H1 (cell line): ENCODE data around the gene PRDM4.

Experiments used
- BCL11A ChIP-seq, 2 experiments: IDR thresholded peaks; one replicate each; pipeline ENCODE4 v1.6.1; 2011; ENCODE audit warnings: low read depth in 2 of 2, low read length in 2 of 2, mild to moderate bottlenecking in 2 of 2
- CBX5 ChIP-seq: fragments of 300-800, 300-1000 bp; sonication (generic); IDR thresholded peaks from 2 replicates; pipeline ENCODE4 v1.7.1; 2016; ENCODE audit warnings: antibody characterized with exemption, low read length, low read depth
- NANOG ChIP-seq: IDR thresholded peaks from 2 replicates; pipeline ENCODE4 v1.6.1; 2011; ENCODE audit warnings: low read length, low read depth, mild to moderate bottlenecking, inconsistent platforms; ENCODE audit not compliant: insufficient read depth, poor library complexity, severe bottlenecking
- POLR2A ChIP-seq, 2 experiments: IDR thresholded peaks; 1 replicate in 1 of 2; 2 replicates in 1 of 2; pipeline ENCODE4 v1.6.1; 2011; ENCODE audit warnings: low read depth in 2 of 2, low read length in 2 of 2, mild to moderate bottlenecking in 2 of 2; ENCODE audit errors: control extremely low read depth in 1 of 2
- RAD21 ChIP-seq, 2 experiments: IDR thresholded peaks in 1 of 2; conservative IDR thresholded peaks in 1 of 2; 2 replicates each; pipeline ENCODE4 v1.6.1; 2011; ENCODE audit warnings: low read depth in 2 of 2, low read length in 2 of 2, improper control_type of control experiment in 1 of 2, inconsistent platforms in 1 of 2, mild to moderate bottlenecking in 1 of 2, moderate library complexity in 1 of 2
- SP1 ChIP-seq: IDR thresholded peaks from 2 replicates; pipeline ENCODE4 v1.6.1; 2011; ENCODE audit warnings: low read depth, low read length
- TF ChIP-seq, protein P1 (sequence below), 3 experiments: IDR thresholded peaks; 1 replicate in 2 of 3; 2 replicates in 1 of 3; pipeline versions ENCODE4 v1.5.1 to v1.6.1; 2011; ENCODE audit warnings: low read length in 3 of 3, mild to moderate bottlenecking in 3 of 3, inconsistent platforms in 2 of 3, low read depth in 1 of 3, moderate library complexity in 1 of 3; ENCODE audit not compliant: insufficient read depth in 1 of 3; ENCODE audit errors: control extremely low read depth in 1 of 3
- TF ChIP-seq, protein P2 (sequence below): IDR thresholded peaks from 2 replicates; pipeline ENCODE4 v1.6.1; 2011; ENCODE audit warnings: low read depth, mild to moderate bottlenecking, low read length; ENCODE audit not compliant: insufficient read depth

DNA sequence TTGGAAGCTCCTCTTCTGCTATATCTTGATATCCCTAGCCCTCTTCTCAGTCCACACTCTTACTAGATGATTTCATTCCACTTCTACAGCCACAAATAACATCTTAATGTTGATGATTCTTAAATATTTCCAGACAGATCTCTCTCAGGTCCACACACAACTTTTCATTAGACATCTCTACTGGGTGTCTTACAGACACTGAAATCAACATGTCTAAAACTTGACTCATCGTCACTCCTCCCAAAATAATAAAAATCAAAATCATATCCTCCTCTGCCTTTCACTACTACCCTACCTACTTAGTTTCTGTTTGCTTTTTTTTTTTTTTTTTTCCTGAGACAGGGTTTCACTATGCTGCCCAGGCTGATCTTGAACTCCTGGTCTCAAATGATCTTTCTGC is 11.9 kb downstream of the PRDM4 start:
- TF ChIP-seq NANOG (no peak), POLR2A (IDR thresholded peaks at IDR 0.05; ENCODE audit: control extremely low read depth in 1 of 2, low read depth in 2 of 2, low read length in 2 of 2) (no peak), SP1 (no peak), CBX5 (no peak), BCL11A (IDR thresholded peaks at IDR 0.05; ENCODE audit: low read depth in 2 of 2, low read length in 2 of 2) (no peak), RAD21 (IDR thresholded peaks at IDR 0.05 in 1 of 2, conservative IDR thresholded peaks at IDR 0.05 in 1 of 2; ENCODE audit: low read depth in 2 of 2, low read length in 2 of 2) (no peak)
- TF ChIP-seq, protein P1, sequence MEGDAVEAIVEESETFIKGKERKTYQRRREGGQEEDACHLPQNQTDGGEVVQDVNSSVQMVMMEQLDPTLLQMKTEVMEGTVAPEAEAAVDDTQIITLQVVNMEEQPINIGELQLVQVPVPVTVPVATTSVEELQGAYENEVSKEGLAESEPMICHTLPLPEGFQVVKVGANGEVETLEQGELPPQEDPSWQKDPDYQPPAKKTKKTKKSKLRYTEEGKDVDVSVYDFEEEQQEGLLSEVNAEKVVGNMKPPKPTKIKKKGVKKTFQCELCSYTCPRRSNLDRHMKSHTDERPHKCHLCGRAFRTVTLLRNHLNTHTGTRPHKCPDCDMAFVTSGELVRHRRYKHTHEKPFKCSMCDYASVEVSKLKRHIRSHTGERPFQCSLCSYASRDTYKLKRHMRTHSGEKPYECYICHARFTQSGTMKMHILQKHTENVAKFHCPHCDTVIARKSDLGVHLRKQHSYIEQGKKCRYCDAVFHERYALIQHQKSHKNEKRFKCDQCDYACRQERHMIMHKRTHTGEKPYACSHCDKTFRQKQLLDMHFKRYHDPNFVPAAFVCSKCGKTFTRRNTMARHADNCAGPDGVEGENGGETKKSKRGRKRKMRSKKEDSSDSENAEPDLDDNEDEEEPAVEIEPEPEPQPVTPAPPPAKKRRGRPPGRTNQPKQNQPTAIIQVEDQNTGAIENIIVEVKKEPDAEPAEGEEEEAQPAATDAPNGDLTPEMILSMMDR (IDR thresholded peaks at IDR 0.05; ENCODE audit: control extremely low read depth in 1 of 3, insufficient read depth in 1 of 3, low read depth in 1 of 3, low read length in 3 of 3) = no peak
- TF ChIP-seq, protein P2, sequence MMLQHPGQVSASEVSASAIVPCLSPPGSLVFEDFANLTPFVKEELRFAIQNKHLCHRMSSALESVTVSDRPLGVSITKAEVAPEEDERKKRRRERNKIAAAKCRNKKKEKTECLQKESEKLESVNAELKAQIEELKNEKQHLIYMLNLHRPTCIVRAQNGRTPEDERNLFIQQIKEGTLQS = no peak
